ENCODE measurements around the gene TIMM50. TPM values are rescaled to one million over a fixed set of nuclear protein-coding genes. Genes with fewer than 3 reads are reported as not detected.

The TIMM50 gene
- total RNA-seq, 1 experiment from 2014 or later: 174 TPM

DNA sequence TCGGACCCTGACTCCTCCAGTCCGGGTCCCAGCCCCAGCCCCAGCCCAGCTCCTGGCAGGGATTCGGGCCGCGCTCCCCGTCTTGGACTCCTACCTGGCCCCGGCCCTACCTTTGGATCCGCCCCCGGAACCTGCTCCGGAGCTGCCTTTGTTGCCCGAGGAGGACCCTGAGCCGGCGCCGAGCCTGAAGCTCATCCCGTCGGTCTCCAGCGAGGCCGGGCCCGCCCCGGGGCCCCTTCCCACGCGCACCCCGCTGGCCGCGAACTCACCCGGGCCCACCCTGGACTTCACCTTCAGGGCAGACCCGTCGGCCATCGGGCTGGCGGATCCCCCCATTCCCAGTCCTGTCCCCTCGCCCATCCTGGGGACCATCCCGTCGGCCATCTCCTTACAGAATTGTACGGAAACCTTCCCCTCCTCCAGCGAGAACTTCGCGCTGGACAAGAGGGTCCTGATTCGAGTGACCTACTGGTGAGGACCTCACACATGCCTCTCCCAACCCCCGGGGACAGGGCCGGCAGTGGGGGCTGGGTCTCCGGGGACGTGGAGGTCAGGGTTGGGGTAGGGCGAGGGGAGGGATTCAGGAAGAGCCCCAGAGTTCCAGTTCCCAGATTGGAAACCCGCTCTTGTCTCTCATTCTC is 35.0 kb downstream of the TIMM50 start:
- H3K9me3 ChIP-seq (ENCODE audit: low read depth, low read length, poor library complexity, severe bottlenecking): no peaks in the 10 kb centered on the region
- no peaks in the 10 kb centered on the region for H3K36me3 ChIP-seq (ENCODE audit: insufficient read depth, low read length, poor library complexity, severe bottlenecking)
- no peak for DNase-seq (ENCODE audit: low spot score)
- peak overlapping the region; percentile 38 for H3K4me3 ChIP-seq (ENCODE audit: low read depth, low read length, poor library complexity, severe bottlenecking)
- no TSS peak for BruUV-seq (replicated peaks)
- TF ChIP-seq, protein P1, sequence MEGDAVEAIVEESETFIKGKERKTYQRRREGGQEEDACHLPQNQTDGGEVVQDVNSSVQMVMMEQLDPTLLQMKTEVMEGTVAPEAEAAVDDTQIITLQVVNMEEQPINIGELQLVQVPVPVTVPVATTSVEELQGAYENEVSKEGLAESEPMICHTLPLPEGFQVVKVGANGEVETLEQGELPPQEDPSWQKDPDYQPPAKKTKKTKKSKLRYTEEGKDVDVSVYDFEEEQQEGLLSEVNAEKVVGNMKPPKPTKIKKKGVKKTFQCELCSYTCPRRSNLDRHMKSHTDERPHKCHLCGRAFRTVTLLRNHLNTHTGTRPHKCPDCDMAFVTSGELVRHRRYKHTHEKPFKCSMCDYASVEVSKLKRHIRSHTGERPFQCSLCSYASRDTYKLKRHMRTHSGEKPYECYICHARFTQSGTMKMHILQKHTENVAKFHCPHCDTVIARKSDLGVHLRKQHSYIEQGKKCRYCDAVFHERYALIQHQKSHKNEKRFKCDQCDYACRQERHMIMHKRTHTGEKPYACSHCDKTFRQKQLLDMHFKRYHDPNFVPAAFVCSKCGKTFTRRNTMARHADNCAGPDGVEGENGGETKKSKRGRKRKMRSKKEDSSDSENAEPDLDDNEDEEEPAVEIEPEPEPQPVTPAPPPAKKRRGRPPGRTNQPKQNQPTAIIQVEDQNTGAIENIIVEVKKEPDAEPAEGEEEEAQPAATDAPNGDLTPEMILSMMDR (conservative IDR thresholded peaks at IDR 0.05; ENCODE audit: low read depth, low read length): no peak
- no peak for TF ChIP-seq EZH2 (IDR thresholded peaks at IDR 0.05; ENCODE audit: borderline replicate concordance, low read depth, low read length, poor library complexity, severe bottlenecking)
- H3K4me1 ChIP-seq (ENCODE audit: insufficient read depth, low read length, poor library complexity, severe bottlenecking): peaks cover 5% of the 10 kb centered on the region
- ChIA-PET POLR2A (ENCODE audit: low non-redundant PET) (no interaction called here), CTCF (no interaction called here)
- H3K27ac ChIP-seq (ENCODE audit: low read depth, low read length, poor library complexity, severe bottlenecking): no peak overlapping the region
- intact Hi-C loops (cut with micrococcal nuclease; ENCODE audit: unreplicated experiment): no loop called here
- H3K27me3 ChIP-seq (replicated peaks; ENCODE audit: insufficient read depth, low read depth, low read length, poor library complexity): peaks cover 36% of the 10 kb centered on the region

DNA sequence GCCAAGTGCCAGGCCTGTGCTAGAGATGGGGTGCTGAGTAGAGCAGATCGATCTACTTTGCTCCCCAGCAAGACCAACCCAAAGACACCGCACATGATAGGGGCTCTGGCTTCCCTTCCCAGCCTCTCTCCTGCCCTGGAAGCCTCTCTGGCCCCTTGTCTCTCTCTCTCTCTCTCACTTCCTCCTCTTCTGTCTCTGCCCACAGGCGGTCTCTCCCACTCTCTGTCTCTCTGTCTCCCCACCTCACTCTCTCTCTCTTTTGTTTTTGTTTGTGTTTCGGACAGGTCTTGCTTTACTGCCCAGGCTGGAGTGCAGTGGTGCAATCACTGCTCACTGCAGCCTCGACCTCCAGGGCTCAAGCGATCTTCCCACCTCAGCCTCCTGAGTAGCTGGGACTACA is 35.6 kb downstream of the TIMM50 start:
- Histone ChIP-seq H3K4me3 (ENCODE audit: low read depth, low read length, poor library complexity, severe bottlenecking) (peak overlapping the region; percentile 38), H3K9me3 (ENCODE audit: low read depth, low read length, poor library complexity, severe bottlenecking) (no peaks in the 10 kb centered on the region), H3K36me3 (ENCODE audit: insufficient read depth, low read length, poor library complexity, severe bottlenecking) (no peaks in the 10 kb centered on the region), H3K4me1 (ENCODE audit: insufficient read depth, low read length, poor library complexity, severe bottlenecking) (peaks cover 5% of the 10 kb centered on the region), H3K27me3 (replicated peaks; ENCODE audit: insufficient read depth, low read depth, low read length, poor library complexity) (peaks cover 36% of the 10 kb centered on the region), H3K27ac (ENCODE audit: low read depth, low read length, poor library complexity, severe bottlenecking) (no peak overlapping the region)
- ChIA-PET POLR2A (ENCODE audit: low non-redundant PET) (no interaction called here), CTCF (no interaction called here)
- TF ChIP-seq, protein P1 (conservative IDR thresholded peaks at IDR 0.05; ENCODE audit: low read depth, low read length): no peak
- TF ChIP-seq EZH2 (IDR thresholded peaks at IDR 0.05; ENCODE audit: borderline replicate concordance, low read depth, low read length, poor library complexity, severe bottlenecking): no peak
- no peak for DNase-seq (ENCODE audit: low spot score)
- no TSS peak for BruUV-seq (replicated peaks)
- intact Hi-C loops (cut with micrococcal nuclease; ENCODE audit: unreplicated experiment): no loop called here

DNA sequence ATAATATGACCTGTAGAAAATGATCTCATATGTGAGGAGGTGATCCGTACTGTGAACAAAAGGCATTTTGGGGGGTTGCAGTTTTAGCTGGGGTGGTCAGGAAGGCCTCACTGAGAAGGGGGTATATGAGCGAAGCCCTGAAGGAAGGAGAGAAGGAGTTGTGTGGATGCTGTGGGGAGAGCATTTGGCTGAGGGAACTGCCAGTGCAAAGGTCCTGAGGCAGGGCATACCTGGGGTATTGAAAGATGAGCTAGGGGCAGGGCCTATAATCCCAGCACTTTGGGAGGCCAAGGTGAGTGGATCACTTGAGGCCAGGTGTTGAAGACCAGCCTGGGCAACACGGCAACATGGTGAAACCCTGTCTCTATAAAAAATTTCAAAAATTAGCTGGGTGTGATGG is 36.8 kb downstream of the TIMM50 start:
- peaks cover 5% of the 10 kb centered on the region for H3K4me1 ChIP-seq (ENCODE audit: insufficient read depth, low read length, poor library complexity, severe bottlenecking)
- H3K9me3 ChIP-seq (ENCODE audit: low read depth, low read length, poor library complexity, severe bottlenecking): no peaks in the 10 kb centered on the region
- POLR2A ChIA-PET (ENCODE audit: low non-redundant PET): no interaction called here
- BruUV-seq (replicated peaks): no TSS peak
- H3K36me3 ChIP-seq (ENCODE audit: insufficient read depth, low read length, poor library complexity, severe bottlenecking): no peaks in the 10 kb centered on the region
- peaks cover 36% of the 10 kb centered on the region for H3K27me3 ChIP-seq (replicated peaks; ENCODE audit: insufficient read depth, low read depth, low read length, poor library complexity)
- no peak overlapping the region for H3K27ac ChIP-seq (ENCODE audit: low read depth, low read length, poor library complexity, severe bottlenecking)
- intact Hi-C loops (cut with micrococcal nuclease; ENCODE audit: unreplicated experiment): no loop called here
- H3K4me3 ChIP-seq (ENCODE audit: low read depth, low read length, poor library complexity, severe bottlenecking): no peak overlapping the region
- TF ChIP-seq EZH2 (IDR thresholded peaks at IDR 0.05; ENCODE audit: borderline replicate concordance, low read depth, low read length, poor library complexity, severe bottlenecking): no peak
- TF ChIP-seq, protein P1 (conservative IDR thresholded peaks at IDR 0.05; ENCODE audit: low read depth, low read length): no peak
- CTCF ChIA-PET: no interaction called here
- DNase-seq (ENCODE audit: low spot score): no peak

Data from A673 (cell line).